Measurements from ENCODE around the gene DNASE1L1.

- TF ChIP-seq EP300 (IDR thresholded peaks at IDR 0.05; ENCODE audit: borderline replicate concordance in 1 of 2, low read depth in 1 of 2, low read length in 1 of 2), result no peak
- no peak for TF ChIP-seq CTCF (IDR thresholded peaks at IDR 0.05)
- TF ChIP-seq RAD21 (IDR thresholded peaks at IDR 0.05; ENCODE audit: low read length), result no peak
- no peak for TF ChIP-seq POLR2AphosphoS5 (IDR thresholded peaks at IDR 0.05; ENCODE audit: low read depth, low read length)
- TF ChIP-seq RCOR1 (IDR thresholded peaks at IDR 0.05; ENCODE audit: low read length), result no peak
- no peak for TF ChIP-seq JUND (IDR thresholded peaks at IDR 0.05)
- TF ChIP-seq REST (IDR thresholded peaks at IDR 0.05; ENCODE audit: low read depth, low read length), result no peak
- TF ChIP-seq MAX (IDR thresholded peaks at IDR 0.05; ENCODE audit: low read depth), result no peak
- TF ChIP-seq GABPA (IDR thresholded peaks at IDR 0.05; ENCODE audit: low read depth), result no peak
- TF ChIP-seq FOXJ3 (CRISPR knock-in tag; IDR thresholded peaks at IDR 0.05), result no peak
- TF ChIP-seq FOXM1 (IDR thresholded peaks at IDR 0.05; ENCODE audit: low read depth), result no peak
Measured at GRCh38 chrX:154413142-154413541, 4.1 kb upstream of the DNASE1L1 start.

Measured in SK-N-SH (cell line).